Heart right ventricle (tissue), 16 donors: ENCODE data around the gene FAM229A. TPM values are rescaled to one million over a fixed set of nuclear protein-coding genes. Genes with fewer than 3 reads are reported as not detected.

Source experiments
- ATAC-seq, 8 donors: fragments of 200-7000 bp; cut with Tn5 transposase; one replicate each; pipeline ENCODE4 v1.9.1; 2020; ENCODE audit warnings: mild to moderate bottlenecking in 8 of 8, moderate library complexity in 8 of 8, moderate number of reproducible peaks in 1 of 8
- DNase-seq, 2 donors: peaks; one replicate each; pipeline ENCODE4 v3.0.0-alpha.2; 2020
- H3K27ac ChIP-seq, 10 donors: fragments of 200-600 bp; sonication (generic) in 2 of 10; one replicate each; pipeline versions ENCODE4 v1.5.0 to v1.8.0; 2020 to 2022; ENCODE audit warnings: mild to moderate bottlenecking in 3 of 10
- H3K27me3 ChIP-seq, 7 donors: fragments of 200-600 bp; one replicate each; pipeline ENCODE4 v1.8.0; 2021 to 2022; ENCODE audit warnings: mild to moderate bottlenecking in 2 of 7
- H3K36me3 ChIP-seq, 9 donors: fragments of 200-600 bp; sonication (generic) in 1 of 9; one replicate each; pipeline versions ENCODE4 v1.5.0 to v1.8.0; 2020 to 2022; ENCODE audit warnings: mild to moderate bottlenecking in 2 of 9
- H3K4me1 ChIP-seq, 9 donors: fragments of 200-600 bp; sonication (generic) in 1 of 9; one replicate each; pipeline versions ENCODE4 v1.5.0 to v1.8.0; 2020 to 2022; ENCODE audit warnings: mild to moderate bottlenecking in 4 of 9
- H3K4me3 ChIP-seq, 10 donors: fragments of 200-600 bp; sonication (generic) in 2 of 10; one replicate each; pipeline versions ENCODE4 v1.5.0 to v1.8.0; 2020 to 2022; ENCODE audit warnings: mild to moderate bottlenecking in 7 of 10, moderate library complexity in 2 of 10
- H3K9me3 ChIP-seq, 11 donors: fragments of 200-600 bp in 10 of 11; sonication (generic) in 2 of 11; one replicate each; pipeline versions ENCODE4 v1.5.0 to v1.8.0; 2013 to 2022; ENCODE audit warnings: mild to moderate bottlenecking in 2 of 11, control low read depth in 1 of 11, moderate library complexity in 1 of 11
- WGBS, 2 donors: extraction: QIAGEN DNeasy Blood & Tissue Kit; methylation state at CpG; one replicate each; pipeline ENCODE4 v1.1.7; 2013; ENCODE audit warnings: inconsistent platforms in 1 of 2; 5-methylcytosine and 5-hydroxymethylcytosine counted together
- intact Hi-C, 10 donors: fragments of 100-400 bp; cut with DNase I; formaldehyde crosslinking; loops; one replicate each; pipeline versions ENCODE4 v1.11.1 to v1.14.2; 2022
- polyA plus RNA-seq, 2 donors: library from polyadenylated mRNA; stranded (reverse); fragments of 200-250 nt; gene quantifications; one replicate each; pipeline ENCODE4 v1.2.3, GENCODE V29; 2013
- total RNA-seq, 10 donors: library from RNA; stranded (reverse); fragmentation: NEBNext Ultra II Directional in 3 of 10; extraction: Animal tissue kit (Norgen Biotek cat#: 25700) in 3 of 10; gene quantifications; one replicate each; pipeline versions ENCODE4 v1.2.1 to v1.2.4, GENCODE V29; 2021 to 2023
- TF ChIP-seq, protein P1 (sequence below), 9 donors: fragments of 200-600 bp; sonication (generic) in 2 of 9; IDR thresholded peaks; one replicate each; pipeline versions ENCODE4 v1.5.0 to v1.8.0; 2021 to 2022; ENCODE audit warnings: antibody characterized with exemption in 9 of 9, mild to moderate bottlenecking in 5 of 9, moderate library complexity in 1 of 9
- donor health status: Arrhythmogenic right ventricular cardiomyopathy.
- donor health status: ischemic (EF 13 %, LVEDD 7.1; RV severe dilation, severe dysfunction).
- donor health status: healthy with polysubstance abuse.
- donor health status: DM: no; HTN: yes; CAD: no.
- donor health status: DM: no; HTN: no; CAD: no.
- donor health status: ischemic (EF 25% LVEDD 6.9; RV normal size, moderate dysfunction).
- donor health status: ischemic (EF 25% LVEDD 5.7; RV mildly dilated, moderate dysfunction).
- donor health status: healthy.
- donor health status: DM: yes; HTN: yes; CAD: no.
- donor health status: Ischemic cardiomyopathy.
- donor health status: ischemic (EF 35%, LVEDD 5.7; RV mildly dilated, moderate dysfunction).
- donor health status: nonischemic (EF 11% LVEDD 7.7; RV severe dilation, severe dysfunction).
- donor health status: DM: yes; HTN: yes; CAD: no.
- donor health status: PGD.
- donor health status: ischemic (EF 29% LVEDD 5.4; RV normal size, mild dysfunction).
- donor health status: nonischemic (EF 23%, LVEDD 6.1; RV moderate dilation, normal function).

Gene FAM229A
- total and polyA plus RNA-seq, 12 donors, result 0.93 to 13.4 (median 2.3) TPM

DNA sequence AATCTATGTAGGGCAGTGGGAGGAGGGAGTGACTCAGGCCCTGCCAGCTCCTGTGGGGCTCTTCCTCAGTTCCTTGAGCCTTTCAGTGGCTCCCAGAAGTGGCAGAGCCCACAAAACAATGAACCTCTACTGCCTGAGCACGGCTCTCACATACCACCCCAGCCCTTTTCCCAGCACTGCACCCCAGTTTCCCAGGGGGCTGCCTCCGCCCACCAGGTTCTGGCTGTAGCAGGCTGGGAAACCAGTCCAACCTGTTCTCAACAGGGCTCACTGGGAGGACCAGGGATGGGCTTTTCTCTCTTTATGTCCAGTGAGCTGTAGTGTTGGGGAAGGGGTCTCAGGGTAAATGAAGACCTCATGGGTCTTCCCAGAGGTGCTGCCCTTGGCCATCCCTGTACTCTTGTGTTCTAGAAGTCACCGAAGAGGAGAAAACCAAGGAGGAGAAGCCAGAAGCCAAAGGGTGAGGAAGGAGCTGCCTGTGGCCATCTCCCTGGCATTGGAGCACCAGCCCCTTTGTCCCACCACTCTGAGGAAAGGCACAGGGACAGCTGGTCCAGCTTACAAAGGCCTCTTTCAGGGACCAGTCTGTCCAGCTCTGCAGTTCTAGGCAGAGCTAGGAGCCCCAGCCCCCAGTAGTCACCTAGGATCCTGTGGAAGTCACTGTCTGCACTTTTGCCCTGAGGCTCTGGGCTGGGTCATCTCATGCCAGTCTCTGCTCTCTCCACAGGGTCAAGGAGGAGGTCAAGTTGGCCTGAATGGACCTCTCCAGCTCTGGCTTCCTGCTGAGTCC lies 29.8 kb downstream of the FAM229A start:
- no peaks in the 10 kb centered on the region for H3K9me3 ChIP-seq
- 83 to 86% methylated on average over 3 of the region's 3 CpGs for WGBS, 2 donors
- TF ChIP-seq, protein P1, sequence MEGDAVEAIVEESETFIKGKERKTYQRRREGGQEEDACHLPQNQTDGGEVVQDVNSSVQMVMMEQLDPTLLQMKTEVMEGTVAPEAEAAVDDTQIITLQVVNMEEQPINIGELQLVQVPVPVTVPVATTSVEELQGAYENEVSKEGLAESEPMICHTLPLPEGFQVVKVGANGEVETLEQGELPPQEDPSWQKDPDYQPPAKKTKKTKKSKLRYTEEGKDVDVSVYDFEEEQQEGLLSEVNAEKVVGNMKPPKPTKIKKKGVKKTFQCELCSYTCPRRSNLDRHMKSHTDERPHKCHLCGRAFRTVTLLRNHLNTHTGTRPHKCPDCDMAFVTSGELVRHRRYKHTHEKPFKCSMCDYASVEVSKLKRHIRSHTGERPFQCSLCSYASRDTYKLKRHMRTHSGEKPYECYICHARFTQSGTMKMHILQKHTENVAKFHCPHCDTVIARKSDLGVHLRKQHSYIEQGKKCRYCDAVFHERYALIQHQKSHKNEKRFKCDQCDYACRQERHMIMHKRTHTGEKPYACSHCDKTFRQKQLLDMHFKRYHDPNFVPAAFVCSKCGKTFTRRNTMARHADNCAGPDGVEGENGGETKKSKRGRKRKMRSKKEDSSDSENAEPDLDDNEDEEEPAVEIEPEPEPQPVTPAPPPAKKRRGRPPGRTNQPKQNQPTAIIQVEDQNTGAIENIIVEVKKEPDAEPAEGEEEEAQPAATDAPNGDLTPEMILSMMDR (IDR thresholded peaks at IDR 0.05), result no peak
- ATAC-seq (no peak), DNase-seq (no peak)
- H3K4me1 ChIP-seq, result peaks cover 0 to 31% (median 27%) of the 10 kb centered on the region in 9 donors
- H3K27ac ChIP-seq, result peak overlapping the region in 2 of 10 donors; percentile 10 to 26
- H3K27me3 ChIP-seq, result peaks cover 0 to 11% (median 0%) of the 10 kb centered on the region in 7 donors
- intact Hi-C loops, result no loop called here
- H3K36me3 ChIP-seq, result peaks cover 0 to 71% (median 45%) of the 10 kb centered on the region in 9 donors
- no peak overlapping the region for H3K4me3 ChIP-seq

DNA sequence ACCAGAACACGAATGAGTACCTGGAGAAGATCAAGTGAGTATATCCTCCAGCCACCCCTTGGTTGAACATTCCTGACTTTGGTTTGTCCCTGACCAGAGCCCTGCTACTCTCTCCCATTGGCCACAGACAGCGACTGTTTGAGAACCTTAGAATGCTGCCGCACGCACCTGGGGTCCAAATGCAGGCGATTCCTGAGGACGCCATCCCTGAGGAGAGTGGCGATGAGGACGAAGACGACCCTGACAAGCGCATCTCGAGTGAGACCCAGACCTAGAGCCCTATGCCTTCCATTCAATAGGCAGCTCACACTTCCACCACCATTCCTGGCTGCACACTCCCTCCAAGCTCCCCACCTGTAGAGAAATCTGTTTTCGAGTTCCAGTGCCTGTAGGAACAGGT lies 30.7 kb downstream of the FAM229A start:
- intact Hi-C loops, result no loop called here
- no peaks in the 10 kb centered on the region for H3K9me3 ChIP-seq
- no peak for DNase-seq
- peaks cover 0 to 11% (median 0%) of the 10 kb centered on the region in 7 donors for H3K27me3 ChIP-seq
- peaks cover 0 to 80% (median 51%) of the 10 kb centered on the region in 9 donors for H3K36me3 ChIP-seq
- no peak overlapping the region for H3K4me3 ChIP-seq
- TF ChIP-seq, protein P1 (IDR thresholded peaks at IDR 0.05), result no peak
- ATAC-seq, result no peak
- 89 to 91% methylated on average over 12 of the region's 12 CpGs for WGBS, 2 donors
- H3K27ac ChIP-seq, result no peak overlapping the region
- peaks cover 0 to 22% (median 17%) of the 10 kb centered on the region in 9 donors for H3K4me1 ChIP-seq

DNA sequence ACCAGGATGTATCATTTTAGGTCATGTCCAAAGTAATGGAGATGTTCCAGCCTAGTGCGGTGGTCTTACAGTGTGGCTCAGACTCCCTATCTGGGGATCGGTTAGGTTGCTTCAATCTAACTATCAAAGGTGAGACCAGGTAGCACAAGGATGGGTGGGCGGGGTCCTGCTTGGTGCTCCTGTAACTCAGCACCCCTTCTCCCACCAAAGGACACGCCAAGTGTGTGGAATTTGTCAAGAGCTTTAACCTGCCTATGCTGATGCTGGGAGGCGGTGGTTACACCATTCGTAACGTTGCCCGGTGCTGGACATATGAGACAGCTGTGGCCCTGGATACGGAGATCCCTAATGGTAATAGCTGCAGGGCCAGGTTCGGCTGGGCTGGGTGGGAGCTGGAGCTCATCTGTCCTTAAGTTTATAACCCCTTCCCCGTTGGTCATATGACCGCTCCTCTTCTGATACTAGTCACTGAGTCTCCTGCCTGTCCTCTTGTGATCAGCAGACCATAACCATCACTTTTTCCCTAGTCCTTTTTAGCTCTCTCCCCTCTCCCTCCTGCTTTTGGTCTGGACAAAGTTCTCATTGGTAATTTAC lies 31.6 kb downstream of the FAM229A start:
- TF ChIP-seq, protein P1 (IDR thresholded peaks at IDR 0.05), result no peak
- H3K4me1 ChIP-seq, result peaks cover 0 to 17% (median 13%) of the 10 kb centered on the region in 9 donors
- H3K27me3 ChIP-seq, result peaks cover 0 to 11% (median 0%) of the 10 kb centered on the region in 7 donors
- H3K27ac ChIP-seq, result no peak overlapping the region
- no peak overlapping the region for H3K4me3 ChIP-seq
- intact Hi-C loops, result no loop called here
- ATAC-seq (no peak), DNase-seq (no peak)
- WGBS, 2 donors, result 90 to 92% methylated on average over 12 of the region's 12 CpGs
- no peaks in the 10 kb centered on the region for H3K9me3 ChIP-seq
- peaks cover 0 to 89% (median 58%) of the 10 kb centered on the region in 9 donors for H3K36me3 ChIP-seq

DNA sequence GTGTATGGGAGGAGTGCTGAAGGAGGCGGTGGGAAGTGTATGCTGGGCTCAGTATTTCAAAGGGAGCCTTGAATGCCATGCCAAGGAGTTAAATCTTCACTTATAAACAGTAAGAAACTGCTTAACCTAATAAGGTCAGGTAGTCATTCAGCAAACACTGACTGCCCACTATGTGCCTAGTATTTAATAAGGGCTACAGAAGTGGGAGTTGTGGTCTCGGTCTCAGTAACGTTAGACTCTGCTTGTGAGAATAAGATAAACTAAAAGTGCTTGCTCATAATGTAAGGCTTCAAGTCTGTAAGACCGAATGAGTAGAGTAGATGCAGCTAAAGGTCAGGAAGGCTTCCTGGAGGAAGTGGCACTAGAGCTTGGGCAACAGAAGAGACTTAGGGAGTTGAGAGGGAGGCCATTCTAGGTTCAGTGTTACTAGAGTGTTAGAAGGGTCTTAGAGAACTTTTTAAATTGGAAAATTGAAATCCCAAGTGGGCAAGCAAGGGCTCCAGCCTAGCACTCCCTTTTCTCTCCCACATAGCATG lies 32.3 kb downstream of the FAM229A start:
- ATAC-seq (no peak), DNase-seq (no peak)
- intact Hi-C loops, result loop anchor here in 2 of 10 donors (5.0 to 10.0 kb wide), 2 partner anchors 93 to 105 kb away; partner anchors contain the start of genes EIF3I (in 1 of the 2) and TMEM234 (in 1 of the 2)
- H3K9me3 ChIP-seq, result no peaks in the 10 kb centered on the region
- WGBS, 2 donors, result 90 to 93% methylated on average over 4 of the region's 4 CpGs
- H3K27me3 ChIP-seq, result peaks cover 0 to 7% (median 0%) of the 10 kb centered on the region in 7 donors
- H3K4me3 ChIP-seq, result no peak overlapping the region
- H3K36me3 ChIP-seq, result peaks cover 0 to 96% (median 60%) of the 10 kb centered on the region in 9 donors
- TF ChIP-seq, protein P1 (IDR thresholded peaks at IDR 0.05), result no peak
- no peak overlapping the region for H3K27ac ChIP-seq
- H3K4me1 ChIP-seq, result peaks cover 0 to 16% (median 9%) of the 10 kb centered on the region in 9 donors
